ENCODE measurements around the gene DMD. TPM values are rescaled to one million over a fixed set of nuclear protein-coding genes. Genes with fewer than 3 reads are reported as not detected.

The DMD gene
- total RNA-seq, 1 donor from 2014 or later, result 2.5 TPM

DNA sequence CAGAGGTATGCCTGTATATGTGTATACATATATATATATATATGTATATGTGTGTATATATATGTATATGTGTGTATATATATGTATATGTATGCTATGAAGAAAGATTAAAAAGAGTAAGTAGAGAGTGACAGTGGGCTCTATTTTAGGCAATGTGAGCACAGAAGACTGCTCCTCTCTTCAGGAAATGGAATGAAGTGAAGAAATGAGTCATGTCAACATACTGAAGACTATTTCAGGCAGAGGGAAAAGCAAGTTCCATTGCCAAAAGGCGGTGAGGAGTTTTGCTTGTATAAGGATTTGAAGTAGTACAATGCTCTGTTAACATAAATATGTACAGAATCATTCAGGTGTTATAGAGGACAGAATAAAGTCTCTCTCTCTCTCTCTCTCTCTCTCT is 1366.3 kb downstream of the DMD start:
- H3K27me3 ChIP-seq (ENCODE audit: control insufficient read depth, insufficient read depth, low read length), result no peaks in the 10 kb centered on the region
- TF ChIP-seq, protein P1, sequence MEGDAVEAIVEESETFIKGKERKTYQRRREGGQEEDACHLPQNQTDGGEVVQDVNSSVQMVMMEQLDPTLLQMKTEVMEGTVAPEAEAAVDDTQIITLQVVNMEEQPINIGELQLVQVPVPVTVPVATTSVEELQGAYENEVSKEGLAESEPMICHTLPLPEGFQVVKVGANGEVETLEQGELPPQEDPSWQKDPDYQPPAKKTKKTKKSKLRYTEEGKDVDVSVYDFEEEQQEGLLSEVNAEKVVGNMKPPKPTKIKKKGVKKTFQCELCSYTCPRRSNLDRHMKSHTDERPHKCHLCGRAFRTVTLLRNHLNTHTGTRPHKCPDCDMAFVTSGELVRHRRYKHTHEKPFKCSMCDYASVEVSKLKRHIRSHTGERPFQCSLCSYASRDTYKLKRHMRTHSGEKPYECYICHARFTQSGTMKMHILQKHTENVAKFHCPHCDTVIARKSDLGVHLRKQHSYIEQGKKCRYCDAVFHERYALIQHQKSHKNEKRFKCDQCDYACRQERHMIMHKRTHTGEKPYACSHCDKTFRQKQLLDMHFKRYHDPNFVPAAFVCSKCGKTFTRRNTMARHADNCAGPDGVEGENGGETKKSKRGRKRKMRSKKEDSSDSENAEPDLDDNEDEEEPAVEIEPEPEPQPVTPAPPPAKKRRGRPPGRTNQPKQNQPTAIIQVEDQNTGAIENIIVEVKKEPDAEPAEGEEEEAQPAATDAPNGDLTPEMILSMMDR (IDR thresholded peaks at IDR 0.05; ENCODE audit: insufficient read depth, low read length, poor library complexity, severe bottlenecking), result no peak
- no peak overlapping the region for H3K4me3 ChIP-seq (ENCODE audit: low read depth, low read length)
- no peaks in the 10 kb centered on the region for H3K36me3 ChIP-seq (ENCODE audit: control insufficient read depth, insufficient read depth, low read length)
- no peak for DNase-seq (ENCODE audit: low read depth)

DNA sequence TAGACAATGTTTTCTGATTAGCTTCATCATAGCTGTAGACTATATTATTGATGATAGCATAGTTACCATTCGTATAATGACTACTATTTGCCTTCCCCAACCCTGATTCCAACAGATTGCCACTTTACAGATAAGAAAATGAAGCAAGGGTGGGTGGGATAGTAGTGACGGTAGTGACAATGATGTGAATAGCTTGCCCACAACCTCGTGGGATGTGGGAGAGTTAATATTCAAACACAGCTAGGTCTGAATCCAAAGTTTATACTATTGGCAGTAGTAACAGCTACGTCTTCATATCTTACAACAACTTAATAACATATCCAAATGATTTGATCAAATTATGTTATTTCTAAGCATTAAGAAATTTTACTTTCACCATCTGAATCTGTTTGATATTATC is 1372.7 kb downstream of the DMD start:
- Histone ChIP-seq H3K36me3 (ENCODE audit: control insufficient read depth, insufficient read depth, low read length) (no peaks in the 10 kb centered on the region), H3K27me3 (ENCODE audit: control insufficient read depth, insufficient read depth, low read length) (no peaks in the 10 kb centered on the region), H3K4me3 (ENCODE audit: low read depth, low read length) (no peak overlapping the region)
- no peak for DNase-seq (ENCODE audit: low read depth)
- TF ChIP-seq, protein P1 (IDR thresholded peaks at IDR 0.05; ENCODE audit: insufficient read depth, low read length, poor library complexity, severe bottlenecking), result no peak

- Histone ChIP-seq H3K4me3 (ENCODE audit: low read depth, low read length) (no peak overlapping the region), H3K36me3 (ENCODE audit: control insufficient read depth, insufficient read depth, low read length) (no peaks in the 10 kb centered on the region), H3K27me3 (ENCODE audit: control insufficient read depth, insufficient read depth, low read length) (no peaks in the 10 kb centered on the region)
- no peak for DNase-seq (ENCODE audit: low read depth)
- TF ChIP-seq, protein P1 (IDR thresholded peaks at IDR 0.05; ENCODE audit: insufficient read depth, low read length, poor library complexity, severe bottlenecking), result no peak
These were observed 1373.8 kb downstream of the DMD start for GRCh38 chrX:31837445-31838049.

DNA sequence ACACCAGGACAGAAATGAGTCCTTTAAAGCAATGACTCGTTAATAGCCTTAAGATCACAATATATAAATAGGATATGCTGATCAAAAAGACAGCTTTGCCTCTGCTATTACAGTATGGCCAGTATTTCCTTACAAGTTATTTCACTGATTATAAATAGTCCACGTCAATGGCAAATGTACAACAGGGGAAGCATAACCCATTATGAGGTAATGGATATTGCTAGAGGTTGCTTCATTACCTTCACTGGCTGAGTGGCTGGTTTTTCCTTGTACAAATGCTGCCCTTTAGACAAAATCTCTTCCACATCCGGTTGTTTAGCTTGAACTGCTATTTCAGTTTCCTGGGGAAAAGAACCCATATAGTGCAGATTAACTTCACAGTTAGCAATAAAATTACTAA is 1374.9 kb downstream of the DMD start:
- Histone ChIP-seq H3K4me3 (ENCODE audit: low read depth, low read length) (no peak overlapping the region), H3K27me3 (ENCODE audit: control insufficient read depth, insufficient read depth, low read length) (no peaks in the 10 kb centered on the region), H3K36me3 (ENCODE audit: control insufficient read depth, insufficient read depth, low read length) (no peaks in the 10 kb centered on the region)
- no peak for DNase-seq (ENCODE audit: low read depth)
- TF ChIP-seq, protein P1 (IDR thresholded peaks at IDR 0.05; ENCODE audit: insufficient read depth, low read length, poor library complexity, severe bottlenecking), result no peak

GRCh38 chrX:31832263-31832662 is 1379.1 kb downstream of the DMD start:
- Histone ChIP-seq H3K36me3 (ENCODE audit: control insufficient read depth, insufficient read depth, low read length) (no peaks in the 10 kb centered on the region), H3K4me3 (ENCODE audit: low read depth, low read length) (no peak overlapping the region), H3K27me3 (ENCODE audit: control insufficient read depth, insufficient read depth, low read length) (no peaks in the 10 kb centered on the region)
- TF ChIP-seq, protein P1 (IDR thresholded peaks at IDR 0.05; ENCODE audit: insufficient read depth, low read length, poor library complexity, severe bottlenecking), result no peak
- DNase-seq (ENCODE audit: low read depth), result peak; percentile 21

Measured in kidney epithelial cell (primary cell).